CD4-positive, alpha-beta T cell (primary cell): ENCODE measurements around the gene NT5DC4. TPM values are rescaled to one million over a fixed set of nuclear protein-coding genes. Genes with fewer than 3 reads are reported as not detected.

Experiments
- ATAC-seq: fragments of 200-7000 bp; cut with Tn5 transposase; one replicate; pipeline ENCODE4 v1.10.0; 2022; ENCODE audit warnings: mild to moderate bottlenecking; ENCODE audit not compliant: poor library complexity
- CTCF ChIA-PET: fragments of 350-600 bp; sonication (Branson Sonifier 250); formaldehyde crosslinking; loops from one replicate; lab custom pipeline; 2021; ENCODE audit warnings: antibody characterized with exemption, inconsistent platforms; lab: Charles Lee
- POLR2A ChIA-PET: fragments of 350-600 bp; sonication (Branson Sonifier 250); formaldehyde crosslinking; loops from one replicate; lab custom pipeline; 2021; ENCODE audit warnings: antibody characterized with exemption, inconsistent platforms; lab: Charles Lee
- DNase-seq, 14 experiments: peaks; one replicate each; pipeline ENCODE4 v3.0.0-alpha.2; 2013 to 2020; ENCODE audit warnings: mixed read lengths in 2 of 14
- H3K27ac ChIP-seq, 2 donors: one replicate each; pipeline versions ENCODE4 v1.5.1 to v1.7.0; 2013; ENCODE audit warnings: low read length in 2 of 2, low read depth in 1 of 2, mild to moderate bottlenecking in 1 of 2
- H3K27me3 ChIP-seq, 2 experiments: 1 replicate in 1 of 2; 2 replicates in 1 of 2; pipeline versions ENCODE4 v1.6.1 to v1.7.0; 2013; ENCODE audit warnings: low read length in 2 of 2, control low read depth in 1 of 2, mild to moderate bottlenecking in 1 of 2, moderate library complexity in 1 of 2; ENCODE audit not compliant: insufficient read depth in 2 of 2, control insufficient read depth in 1 of 2
- H3K36me3 ChIP-seq: one replicate; pipeline ENCODE4 v1.6.1; 2013; ENCODE audit warnings: low read length, control low read depth; ENCODE audit not compliant: insufficient read depth
- H3K4me1 ChIP-seq: one replicate; pipeline ENCODE4 v1.6.1; 2013; ENCODE audit warnings: low read length, control low read depth; ENCODE audit not compliant: insufficient read depth
- H3K4me3 ChIP-seq: one replicate; pipeline ENCODE4 v1.5.1; 2013; ENCODE audit warnings: mild to moderate bottlenecking, low read length, moderate library complexity
- H3K9me3 ChIP-seq, 2 experiments: 1 replicate in 1 of 2; 2 replicates in 1 of 2; pipeline versions ENCODE4 v1.6.1 to v1.7.0; 2013; ENCODE audit warnings: low read length in 2 of 2, mild to moderate bottlenecking in 2 of 2, control low read depth in 1 of 2, moderate library complexity in 1 of 2; ENCODE audit not compliant: control insufficient read depth in 1 of 2, insufficient read depth in 1 of 2
- H3K27ac Mint-ChIP-seq: one replicate; pipeline ENCODE4 v1.8.0; 2020; ENCODE audit warnings: mixed read lengths
- H3K27me3 Mint-ChIP-seq: one replicate; pipeline ENCODE4 v1.8.0; 2021; ENCODE audit warnings: mixed read lengths
- H3K36me3 Mint-ChIP-seq: one replicate; pipeline ENCODE4 v1.8.0; 2021; ENCODE audit warnings: low read depth, mixed read lengths
- H3K4me1 Mint-ChIP-seq: one replicate; pipeline ENCODE4 v1.8.0; 2021; ENCODE audit warnings: low read depth, mixed read lengths
- H3K4me3 Mint-ChIP-seq: one replicate; pipeline ENCODE4 v1.8.0; 2020; ENCODE audit warnings: mild to moderate bottlenecking, mixed read lengths
- H3K9me3 Mint-ChIP-seq: one replicate; pipeline ENCODE4 v1.8.0; 2020; ENCODE audit warnings: mixed read lengths
- intact Hi-C, 2 experiments: fragments of 100-400 bp; cut with DNase I in 1 of 2; cut with micrococcal nuclease in 1 of 2; formaldehyde crosslinking; loops; one replicate each; pipeline versions ENCODE4 v1.15.1 to v1.9.0; 2023 to 2025; cut with DNase I, micrococcal nuclease
- total RNA-seq, 174 experiments: library from RNA in 2 of 174; stranded (reverse) in 2 of 174; gene quantifications; one replicate each; pipeline ENCODE4 v1.2.3 and lab custom pipeline; 2021 to 2026
- TF ChIP-seq, protein P1 (sequence below): fragments of 200-600 bp; IDR thresholded peaks from one replicate; pipeline ENCODE4 v1.8.0; 2022; ENCODE audit warnings: antibody characterized with exemption, mild to moderate bottlenecking

NT5DC4 gene
- total RNA-seq, 2 experiments from 2014 or later, result not detected

DNA sequence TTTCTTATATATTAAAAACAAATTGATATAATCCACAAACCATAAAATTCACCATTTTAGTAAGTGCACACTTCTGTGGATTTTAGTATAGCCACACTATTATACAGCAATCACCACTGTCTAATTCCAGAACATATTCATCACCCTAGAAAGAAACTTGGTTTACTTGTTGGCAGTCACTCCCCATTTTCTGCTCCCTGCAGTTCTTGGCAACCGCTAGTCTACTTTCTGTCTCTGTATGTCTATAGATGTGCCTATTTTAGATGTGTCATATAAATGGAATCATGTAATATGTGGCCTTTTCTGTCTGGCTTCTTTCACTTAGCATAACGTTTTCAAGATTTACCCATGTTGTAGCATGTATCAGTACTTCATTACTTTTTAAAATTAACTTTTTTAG, 37.9 kb downstream of the NT5DC4 start:
- Mint-ChIP-seq H3K27me3 (no peaks in the 10 kb centered on the region), H3K36me3 (no peaks in the 10 kb centered on the region), H3K9me3 (no peaks in the 10 kb centered on the region), H3K27ac (no peak overlapping the region), H3K4me3 (no peak overlapping the region), H3K4me1 (peaks cover 6% of the 10 kb centered on the region)
- Histone ChIP-seq H3K9me3 (no peaks in the 10 kb centered on the region), H3K27ac (no peak overlapping the region), H3K4me3 (no peak overlapping the region), H3K36me3 (no peaks in the 10 kb centered on the region), H3K27me3 (no peaks in the 10 kb centered on the region), H3K4me1 (peaks cover 4% of the 10 kb centered on the region)
- ATAC-seq, result no peak
- intact Hi-C loops, result no loop called here
- ChIA-PET POLR2A (no interaction called here), CTCF (interaction anchor here (2.9 kb wide), 1 partner anchor 9 kb away, joined by 10 read pairs; no protein-coding TSS in a partner anchor)
- TF ChIP-seq, protein P1, sequence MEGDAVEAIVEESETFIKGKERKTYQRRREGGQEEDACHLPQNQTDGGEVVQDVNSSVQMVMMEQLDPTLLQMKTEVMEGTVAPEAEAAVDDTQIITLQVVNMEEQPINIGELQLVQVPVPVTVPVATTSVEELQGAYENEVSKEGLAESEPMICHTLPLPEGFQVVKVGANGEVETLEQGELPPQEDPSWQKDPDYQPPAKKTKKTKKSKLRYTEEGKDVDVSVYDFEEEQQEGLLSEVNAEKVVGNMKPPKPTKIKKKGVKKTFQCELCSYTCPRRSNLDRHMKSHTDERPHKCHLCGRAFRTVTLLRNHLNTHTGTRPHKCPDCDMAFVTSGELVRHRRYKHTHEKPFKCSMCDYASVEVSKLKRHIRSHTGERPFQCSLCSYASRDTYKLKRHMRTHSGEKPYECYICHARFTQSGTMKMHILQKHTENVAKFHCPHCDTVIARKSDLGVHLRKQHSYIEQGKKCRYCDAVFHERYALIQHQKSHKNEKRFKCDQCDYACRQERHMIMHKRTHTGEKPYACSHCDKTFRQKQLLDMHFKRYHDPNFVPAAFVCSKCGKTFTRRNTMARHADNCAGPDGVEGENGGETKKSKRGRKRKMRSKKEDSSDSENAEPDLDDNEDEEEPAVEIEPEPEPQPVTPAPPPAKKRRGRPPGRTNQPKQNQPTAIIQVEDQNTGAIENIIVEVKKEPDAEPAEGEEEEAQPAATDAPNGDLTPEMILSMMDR, result no peak
- no peak for DNase-seq

DNA sequence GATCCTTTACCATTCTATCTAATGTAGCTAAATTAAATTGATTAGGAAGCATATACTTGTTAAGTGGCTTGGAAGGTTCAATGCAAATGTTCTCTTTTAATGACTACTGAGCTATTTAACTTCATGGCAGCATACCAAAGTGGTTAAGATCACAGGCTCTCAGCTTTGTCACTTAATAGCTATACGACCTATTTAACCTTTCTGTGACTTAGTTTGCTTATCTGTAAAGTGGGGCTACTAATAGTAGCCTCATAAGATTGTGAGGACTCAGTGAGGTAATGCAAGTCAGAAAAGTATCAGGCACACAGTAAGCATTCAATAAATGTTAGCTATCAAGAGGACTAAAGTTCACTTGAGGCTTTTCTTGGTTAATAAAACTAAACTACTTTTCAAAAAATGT, 39.3 kb downstream of the NT5DC4 start:
- POLR2A ChIA-PET, result no interaction called here
- TF ChIP-seq, protein P1, result no peak
- H3K36me3 ChIP-seq, result no peaks in the 10 kb centered on the region
- CTCF ChIA-PET, result interaction anchor here (2.9 kb wide), 1 partner anchor 10 kb away, joined by 10 read pairs; no protein-coding TSS in a partner anchor
- intact Hi-C loops, result loop anchor here in 1 of 2 experiments (10.0 kb wide), 2 partner anchors 705 to 875 kb away; partner anchors contain the start of genes ANAPC1 and TMEM87B
- H3K27me3 ChIP-seq, result no peaks in the 10 kb centered on the region
- no peaks in the 10 kb centered on the region for H3K36me3 Mint-ChIP-seq
- peaks cover 16% of the 10 kb centered on the region for H3K4me1 ChIP-seq
- H3K4me3 ChIP-seq, result no peak overlapping the region
- no peaks in the 10 kb centered on the region for H3K9me3 Mint-ChIP-seq
- no peak overlapping the region for H3K4me3 Mint-ChIP-seq
- peaks cover 17% of the 10 kb centered on the region for H3K4me1 Mint-ChIP-seq
- no peak overlapping the region for H3K27ac Mint-ChIP-seq
- no peaks in the 10 kb centered on the region for H3K27me3 Mint-ChIP-seq
- no peak overlapping the region for H3K27ac ChIP-seq
- ATAC-seq (no peak), DNase-seq (no peak)
- H3K9me3 ChIP-seq, result no peaks in the 10 kb centered on the region

- no peak overlapping the region for H3K27ac ChIP-seq
- Mint-ChIP-seq H3K27ac (no peak overlapping the region), H3K27me3 (no peaks in the 10 kb centered on the region), H3K4me3 (no peak overlapping the region), H3K9me3 (no peaks in the 10 kb centered on the region), H3K36me3 (no peaks in the 10 kb centered on the region), H3K4me1 (peaks cover 25% of the 10 kb centered on the region)
- H3K4me3 ChIP-seq, result no peak overlapping the region
- ChIA-PET CTCF (interaction anchor here (1.2 to 1.5 kb wide), 3 partner anchors 9 to 12 kb away, joined by 4 to 6 read pairs (median 5); no protein-coding TSS in a partner anchor), POLR2A (interaction anchor here (0.9 kb wide), 1 partner anchor 11 kb away, joined by 3 read pairs; no protein-coding TSS in a partner anchor)
- intact Hi-C loops, result loop anchor here in 1 of 2 experiments (10.0 kb wide), 2 partner anchors 707 to 877 kb away; partner anchors contain the start of genes ANAPC1 and TMEM87B
- no peaks in the 10 kb centered on the region for H3K27me3 ChIP-seq
- DNase-seq (no peak), ATAC-seq (no peak)
- H3K9me3 ChIP-seq, result no peaks in the 10 kb centered on the region
- TF ChIP-seq, protein P1, result no peak
- peaks cover 17% of the 10 kb centered on the region for H3K4me1 ChIP-seq
- no peaks in the 10 kb centered on the region for H3K36me3 ChIP-seq
Observed at GRCh38 chr2:112762276-112762675, 41.5 kb downstream of the NT5DC4 start.
